ENCODE measurements around the gene SP2.
"Not testable (repeated sequence)": the region's sequence is repeated elsewhere in the genome, so short reads cannot be mapped to it uniquely, and the experiment has no call there.

Gene SP2

GRCh38 chr17:47929218-47930000, 33.4 kb downstream of the SP2 start:
- in situ Hi-C loops (cut with HindIII; ENCODE audit: low sequenced_read_pairs), result no loop called here
- TF ChIP-seq CTCF (IDR thresholded peaks at IDR 0.05; ENCODE audit: low read depth, low read length), result no peak
- H3K4me3 ChIP-seq (ENCODE audit: low read depth, low read length), result no peak overlapping the region
- no peak for DNase-seq (ENCODE audit: low read depth, low spot score)

DNA sequence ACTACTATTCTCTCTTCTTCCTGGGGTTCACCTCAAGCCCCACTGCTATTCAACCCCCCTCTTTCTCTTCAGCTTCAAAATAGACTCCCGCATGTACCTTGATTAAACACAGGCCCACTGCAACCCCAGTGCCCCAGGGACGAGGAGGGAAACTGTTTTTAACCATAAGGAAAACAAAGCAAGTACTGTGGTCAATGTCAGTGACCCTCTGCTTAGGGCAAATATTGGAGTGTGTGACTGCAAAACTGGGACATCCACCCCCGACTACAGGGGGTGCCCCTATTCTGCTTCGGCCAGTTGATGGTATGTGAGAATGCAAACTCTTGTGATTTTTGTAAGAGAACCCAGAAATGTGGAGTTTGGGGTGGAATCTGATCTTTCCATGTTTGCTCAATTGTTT, 35.8 kb downstream of the SP2 start:
- no peak overlapping the region for H3K4me3 ChIP-seq (ENCODE audit: low read depth, low read length)
- DNase-seq (ENCODE audit: low read depth, low spot score), result no peak
- TF ChIP-seq CTCF (IDR thresholded peaks at IDR 0.05; ENCODE audit: low read depth, low read length), result no peak
- in situ Hi-C loops (cut with HindIII; ENCODE audit: low sequenced_read_pairs), result no loop called here

GRCh38 chr17:47934856-47935255, 38.8 kb downstream of the SP2 start:
- in situ Hi-C loops (cut with HindIII; ENCODE audit: low sequenced_read_pairs), result no loop called here
- H3K4me3 ChIP-seq (ENCODE audit: low read depth, low read length), result no peak overlapping the region
- peak; percentile 38 for DNase-seq (ENCODE audit: low read depth, low spot score)
- no peak for TF ChIP-seq CTCF (IDR thresholded peaks at IDR 0.05; ENCODE audit: low read depth, low read length)

DNA sequence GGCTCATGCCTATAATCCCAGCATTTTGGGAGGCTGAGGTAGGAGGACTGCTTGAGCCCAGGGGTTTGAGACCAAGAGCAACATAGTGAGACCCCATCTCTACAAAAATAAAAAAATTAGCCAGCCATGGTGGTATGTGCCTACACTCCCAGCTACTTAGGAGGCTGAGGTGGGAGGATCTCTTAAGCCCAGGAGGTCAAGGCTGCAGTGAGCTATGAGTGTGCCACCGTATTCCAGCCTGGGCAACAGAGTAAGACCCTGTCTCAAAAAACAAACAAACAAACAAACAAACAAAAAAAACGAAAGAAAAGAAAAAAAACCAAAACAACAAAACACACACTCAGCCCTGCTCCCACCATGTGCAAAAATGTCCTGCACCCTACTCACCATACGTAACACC, 39.4 kb downstream of the SP2 start:
- DNase-seq (ENCODE audit: low read depth, low spot score); in situ Hi-C loops (cut with HindIII; ENCODE audit: low sequenced_read_pairs); H3K4me3 ChIP-seq (ENCODE audit: low read depth, low read length): not testable (repeated sequence)

DNA sequence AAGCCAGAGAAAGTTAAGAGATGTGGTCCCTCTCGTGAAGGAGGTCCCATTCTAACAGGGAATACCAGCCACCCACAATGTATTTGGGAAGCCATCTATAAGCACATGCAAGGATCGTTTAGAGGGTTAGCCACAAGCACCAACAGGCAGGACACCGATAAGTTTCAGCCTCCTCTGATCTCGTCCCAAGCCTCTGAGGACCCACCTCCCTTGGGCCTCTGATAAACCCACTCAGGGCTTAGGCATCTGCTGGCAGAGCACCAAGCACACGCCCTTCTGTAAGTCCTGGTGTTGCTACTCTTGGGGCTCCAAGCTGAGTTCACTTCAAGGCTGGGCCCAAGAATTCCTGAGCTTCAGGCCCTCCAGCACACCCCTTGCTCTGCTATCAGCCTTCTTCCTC, 39.9 kb downstream of the SP2 start:
- DNase-seq (ENCODE audit: low read depth, low spot score), result peak; percentile 32
- no peak for TF ChIP-seq CTCF (IDR thresholded peaks at IDR 0.05; ENCODE audit: low read depth, low read length)
- in situ Hi-C loops (cut with HindIII; ENCODE audit: low sequenced_read_pairs), result no loop called here
- no peak overlapping the region for H3K4me3 ChIP-seq (ENCODE audit: low read depth, low read length)

DNA sequence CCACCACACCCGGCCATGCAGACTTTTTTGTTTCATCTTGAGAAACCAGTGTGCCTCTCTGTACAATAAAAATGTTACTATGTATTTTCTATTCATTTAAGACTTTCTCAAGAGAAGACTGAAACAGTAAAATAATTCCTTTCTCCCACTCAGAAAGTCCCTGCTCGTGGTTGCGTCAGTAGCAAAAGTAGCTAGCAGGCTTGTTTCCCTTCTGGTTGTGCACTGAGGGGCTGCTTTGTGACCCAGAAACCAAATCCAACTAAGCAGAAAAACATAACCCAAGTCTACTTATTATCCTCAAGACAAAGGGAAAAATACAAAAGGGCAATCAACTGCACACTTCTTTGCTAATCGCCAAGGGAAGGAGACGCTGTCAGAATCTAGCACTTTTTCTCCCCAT, 41.9 kb downstream of the SP2 start:
- TF ChIP-seq CTCF (IDR thresholded peaks at IDR 0.05; ENCODE audit: low read depth, low read length), result no peak
- DNase-seq (ENCODE audit: low read depth, low spot score), result no peak
- no peak overlapping the region for H3K4me3 ChIP-seq (ENCODE audit: low read depth, low read length)
- in situ Hi-C loops (cut with HindIII; ENCODE audit: low sequenced_read_pairs), result no loop called here

DNA sequence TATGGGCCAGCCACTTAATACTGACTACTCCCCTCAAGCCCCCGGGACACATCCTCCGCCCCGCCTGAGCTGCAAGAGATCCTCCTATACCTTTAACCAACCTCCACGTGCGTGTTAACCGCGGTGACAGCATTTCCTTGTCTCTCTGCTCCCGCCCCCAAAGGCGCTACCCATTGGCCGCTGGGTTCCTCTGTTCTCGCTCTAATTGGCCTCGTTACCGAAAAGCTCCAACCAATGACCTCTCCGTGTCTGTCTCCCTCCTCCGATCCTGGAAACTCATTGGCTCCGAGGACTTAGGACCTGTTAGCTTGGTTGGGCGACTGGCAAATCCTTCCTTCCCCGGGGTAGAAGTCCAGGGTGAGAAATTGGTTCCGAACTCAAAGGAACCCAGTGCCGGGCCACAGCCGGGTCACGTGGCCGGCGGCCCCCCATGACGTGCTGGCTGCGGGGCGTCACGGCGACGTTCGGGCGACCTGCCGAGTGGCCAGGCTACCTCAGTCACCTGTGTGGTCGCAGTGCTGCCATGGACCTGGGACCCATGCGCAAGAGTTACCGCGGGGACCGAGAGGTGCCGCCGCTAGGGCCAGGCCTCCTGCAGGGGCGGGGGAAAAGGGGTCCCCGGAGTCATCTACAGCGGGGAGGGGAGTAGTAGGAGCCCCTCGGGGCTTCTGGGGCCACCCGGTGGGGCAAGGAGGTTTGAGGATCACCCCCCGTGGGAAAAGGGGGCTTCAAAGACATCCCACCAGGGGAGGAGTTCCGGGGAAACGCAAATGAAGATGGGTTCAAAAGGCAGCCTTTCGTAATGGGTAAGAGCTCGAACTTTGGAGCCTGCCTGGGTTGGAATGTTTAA, 45.4 kb downstream of the SP2 start, which contains the start of gene PNPO:
TSS of gene PNPO (plus strand) at position 326 of the 850 bp plus-strand sequence. CDS start at position 431, 105 bp downstream.
- peak within 1 kb of the TSS; percentile 67 for H3K4me3 ChIP-seq (ENCODE audit: low read depth, low read length)
- in situ Hi-C loops (cut with HindIII; ENCODE audit: low sequenced_read_pairs), result no loop called here
- TF ChIP-seq CTCF (IDR thresholded peaks at IDR 0.05; ENCODE audit: low read depth, low read length), result peak; percentile 2
- peak; percentile 97 for DNase-seq (ENCODE audit: low read depth, low spot score)

Measured in astrocyte of the spinal cord (primary cell).